Adrenal gland (tissue), 5 donors: Measurements from ENCODE around the gene CYP1A2.
"Not testable (repeated sequence)": the region's sequence is repeated elsewhere in the genome, so short reads cannot be mapped to it uniquely, and the experiment has no call there.

Experiments used
- CTCF ChIP-seq, 6 experiments: fragments of 450-650 bp in 4 of 6; fragments of 200-600 bp in 2 of 6; sonication (generic) in 1 of 6; IDR thresholded peaks; 1 replicate in 5 of 6; 2 replicates in 1 of 6; pipeline versions ENCODE4 v1.5.1 to v1.8.0; 2016 to 2021; ENCODE audit warnings: antibody characterized with exemption in 6 of 6, mild to moderate bottlenecking in 2 of 6, moderate library complexity in 1 of 6
- POLR2A ChIP-seq, 2 donors: fragments of 450-650 bp; IDR thresholded peaks; one replicate each; pipeline ENCODE4 v1.6.1; 2017; ENCODE audit warnings: antibody characterized with exemption in 2 of 2, mild to moderate bottlenecking in 2 of 2, moderate library complexity in 1 of 2
- donor health status: DM: no; HTN: no; CAD: no.

GRCh38 chr15:74738239-74738638, 10.4 kb upstream of the CYP1A2 start:
- TF ChIP-seq POLR2A, CTCF (IDR thresholded peaks at IDR 0.05): not testable (repeated sequence)
